VCaP (cell line): Measurements from ENCODE around the gene CLIC5.

Source experiments
- H3K27ac ChIP-seq: fragments of 450-650 bp; 2 replicates; pipeline ENCODE4 v1.5.1; 2017
- CTCF ChIP-seq: fragments of 450-650 bp; conservative IDR thresholded peaks from 2 replicates; pipeline ENCODE4 v1.5.1; 2017; ENCODE audit warnings: mild to moderate bottlenecking, moderate library complexity

Gene CLIC5

DNA sequence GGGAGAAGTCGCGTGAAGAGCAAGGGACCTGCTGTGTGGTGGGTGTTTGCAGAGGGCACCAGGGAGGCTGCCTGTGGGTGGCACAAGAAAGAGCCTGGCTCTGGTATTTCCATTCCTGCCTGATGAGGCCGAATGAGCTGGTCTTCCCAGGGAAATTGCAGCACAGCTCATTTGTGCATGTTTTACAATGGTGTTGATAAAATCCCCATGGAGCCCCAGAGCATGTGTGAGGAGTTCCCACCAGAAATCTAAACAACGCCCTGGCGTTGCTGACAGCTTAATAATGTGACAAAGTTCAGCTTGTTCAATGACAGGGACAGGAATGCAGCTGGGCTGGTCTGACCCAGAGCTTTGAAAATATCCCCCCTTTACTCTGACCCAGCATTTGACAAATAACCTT, 135.5 kb downstream of the CLIC5 start:
- H3K27ac ChIP-seq = no peak overlapping the region

GRCh38 chr6:45877970-45878590, 137.6 kb downstream of the CLIC5 start:
- no peak overlapping the region for H3K27ac ChIP-seq
- no peak for TF ChIP-seq CTCF

More for the DNA sequence above, 135.5 kb downstream of the CLIC5 start:
- TF ChIP-seq CTCF = no peak

- H3K27ac ChIP-seq = no peak overlapping the region
- TF ChIP-seq CTCF = no peak
These were observed 142.8 kb downstream of the CLIC5 start for GRCh38 chr6:45872827-45873365.

- H3K27ac ChIP-seq = no peak overlapping the region
- TF ChIP-seq CTCF = no peak
These were observed 145.1 kb downstream of the CLIC5 start for GRCh38 chr6:45870531-45870930.

DNA sequence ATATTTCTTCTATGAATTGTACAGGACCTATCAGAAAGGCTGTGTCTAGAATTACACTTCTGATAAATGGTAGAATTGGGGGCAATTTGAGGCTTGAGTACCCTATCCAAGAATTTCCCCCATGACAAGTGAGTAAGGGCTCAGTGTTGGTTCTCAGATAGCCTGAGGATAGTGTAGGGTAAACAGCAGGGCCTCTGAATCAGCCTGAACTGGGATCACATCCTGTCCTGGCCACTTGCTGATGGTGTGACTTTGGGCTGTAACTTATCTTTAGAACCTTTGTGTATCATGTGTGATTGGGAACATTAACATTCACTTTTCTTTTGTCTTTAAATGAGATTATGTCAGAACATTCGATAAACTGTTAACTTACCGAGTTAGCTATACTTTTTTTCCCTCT, 151.0 kb downstream of the CLIC5 start:
- no peak overlapping the region for H3K27ac ChIP-seq
- no peak for TF ChIP-seq CTCF

- no peak overlapping the region for H3K27ac ChIP-seq
- TF ChIP-seq CTCF = no peak
These were observed 157.0 kb downstream of the CLIC5 start for GRCh38 chr6:45858691-45859090.

GRCh38 chr6:45857827-45858226, 157.8 kb downstream of the CLIC5 start:
- no peak overlapping the region for H3K27ac ChIP-seq
- no peak for TF ChIP-seq CTCF
